GM18861 (cell line): ENCODE results near the gene GDAP1L1.
"Not testable (repeated sequence)": the region's sequence is repeated elsewhere in the genome, so short reads cannot be mapped to it uniquely, and the experiment has no call there.

Experiments
- ATAC-seq: cut with Tn5 transposase; IDR thresholded peaks from one replicate; pipeline ENCODE4 v1.9.1; 2021; ENCODE audit not compliant: unreplicated experiment

Gene GDAP1L1

GRCh38 chr20:44219170-44219730 lies 27.9 kb upstream of the GDAP1L1 start:
- no peak for ATAC-seq

- no peak for ATAC-seq
Observed at GRCh38 chr20:44219791-44220190, 27.3 kb upstream of the GDAP1L1 start.

- ATAC-seq, result no peak
Observed at GRCh38 chr20:44221368-44221954, 25.6 kb upstream of the GDAP1L1 start.

GRCh38 chr20:44222027-44222426 lies 25.1 kb upstream of the GDAP1L1 start:
- no peak for ATAC-seq

- no peak for ATAC-seq
Observed at GRCh38 chr20:44222633-44223368, 24.3 kb upstream of the GDAP1L1 start.

- ATAC-seq, result no peak
Observed at GRCh38 chr20:44223721-44224120, 23.4 kb upstream of the GDAP1L1 start.

GRCh38 chr20:44224637-44225036 lies 22.5 kb upstream of the GDAP1L1 start:
- ATAC-seq, result no peak

GRCh38 chr20:44228465-44229258 lies 18.4 kb upstream of the GDAP1L1 start:
- ATAC-seq, result no peak

- ATAC-seq, result no peak
Observed at GRCh38 chr20:44231193-44231592, 15.9 kb upstream of the GDAP1L1 start.

- no peak for ATAC-seq
Observed at GRCh38 chr20:44231713-44232468, 15.2 kb upstream of the GDAP1L1 start.

- ATAC-seq, result not testable (repeated sequence)
Observed at GRCh38 chr20:44232469-44232856, 14.6 kb upstream of the GDAP1L1 start.

GRCh38 chr20:44233436-44234016 lies 13.6 kb upstream of the GDAP1L1 start:
- ATAC-seq, result no peak

- no peak for ATAC-seq
Observed at GRCh38 chr20:44234566-44235317, 12.4 kb upstream of the GDAP1L1 start.

- no peak for ATAC-seq
Observed at GRCh38 chr20:44235702-44236101, 11.4 kb upstream of the GDAP1L1 start.

GRCh38 chr20:44236840-44237239 lies 10.3 kb upstream of the GDAP1L1 start:
- ATAC-seq, result not testable (repeated sequence)

- no peak for ATAC-seq
Observed at GRCh38 chr20:44241796-44242195, 5.3 kb upstream of the GDAP1L1 start.

- ATAC-seq, result no peak
Observed at GRCh38 chr20:44245977-44246376, 1.1 kb upstream of the GDAP1L1 start.

GRCh38 chr20:44247586-44248409 lies 690 bp downstream of the GDAP1L1 start:
- no peak for ATAC-seq

- no peak for ATAC-seq
Observed at GRCh38 chr20:44248410-44248759, 1.3 kb downstream of the GDAP1L1 start.
